PC-3 (cell line): ENCODE measurements around the gene SHROOM3.

ENCODE experiments used
- EZH2phosphoT487 ChIP-seq: fragments of 300-600 bp; sonication (generic); IDR thresholded peaks from 2 replicates; pipeline ENCODE4 v1.6.1; 2018; ENCODE audit warnings: mild to moderate bottlenecking, antibody characterized with exemption, low read length, borderline replicate concordance
- TF ChIP-seq, protein P1 (sequence below): fragments of 300-600 bp; sonication (generic); conservative IDR thresholded peaks from 2 replicates; pipeline ENCODE4 v1.5.1; 2017; ENCODE audit warnings: antibody characterized with exemption, low read depth, mild to moderate bottlenecking, low read length

DNA sequence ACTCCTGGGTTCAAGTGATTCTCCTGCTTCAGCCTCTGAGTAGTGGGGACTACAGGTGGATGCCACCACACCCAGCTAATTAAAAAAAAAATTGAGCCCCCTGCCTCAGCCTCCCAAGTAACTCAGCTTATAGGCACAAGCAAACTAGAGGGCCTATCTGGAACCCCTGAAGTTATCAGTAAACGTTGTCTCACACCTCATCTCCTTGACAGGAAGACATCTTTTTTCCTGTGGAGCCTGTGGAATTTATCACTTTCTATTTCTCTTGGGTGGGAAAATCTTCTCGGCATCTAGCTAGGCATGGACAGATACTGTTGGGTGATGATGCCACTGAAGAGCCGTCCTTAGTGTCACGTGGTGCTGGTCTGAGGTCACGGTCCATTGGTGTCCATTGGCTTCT lies 291.6 kb downstream of the SHROOM3 start:
- TF ChIP-seq, protein P1, sequence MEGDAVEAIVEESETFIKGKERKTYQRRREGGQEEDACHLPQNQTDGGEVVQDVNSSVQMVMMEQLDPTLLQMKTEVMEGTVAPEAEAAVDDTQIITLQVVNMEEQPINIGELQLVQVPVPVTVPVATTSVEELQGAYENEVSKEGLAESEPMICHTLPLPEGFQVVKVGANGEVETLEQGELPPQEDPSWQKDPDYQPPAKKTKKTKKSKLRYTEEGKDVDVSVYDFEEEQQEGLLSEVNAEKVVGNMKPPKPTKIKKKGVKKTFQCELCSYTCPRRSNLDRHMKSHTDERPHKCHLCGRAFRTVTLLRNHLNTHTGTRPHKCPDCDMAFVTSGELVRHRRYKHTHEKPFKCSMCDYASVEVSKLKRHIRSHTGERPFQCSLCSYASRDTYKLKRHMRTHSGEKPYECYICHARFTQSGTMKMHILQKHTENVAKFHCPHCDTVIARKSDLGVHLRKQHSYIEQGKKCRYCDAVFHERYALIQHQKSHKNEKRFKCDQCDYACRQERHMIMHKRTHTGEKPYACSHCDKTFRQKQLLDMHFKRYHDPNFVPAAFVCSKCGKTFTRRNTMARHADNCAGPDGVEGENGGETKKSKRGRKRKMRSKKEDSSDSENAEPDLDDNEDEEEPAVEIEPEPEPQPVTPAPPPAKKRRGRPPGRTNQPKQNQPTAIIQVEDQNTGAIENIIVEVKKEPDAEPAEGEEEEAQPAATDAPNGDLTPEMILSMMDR: no peak
- no peak for TF ChIP-seq EZH2phosphoT487
